ENCODE data around the gene MRPL19.

Gene MRPL19

GRCh38 chr2:75646583-75647425 lies at the start of gene MRPL19:
Gene MRPL19 (plus strand): TSS chr2:75646783. CDS start chr2:75646808, 25 bp downstream.
- DNase-seq: peak; percentile 69

DNA sequence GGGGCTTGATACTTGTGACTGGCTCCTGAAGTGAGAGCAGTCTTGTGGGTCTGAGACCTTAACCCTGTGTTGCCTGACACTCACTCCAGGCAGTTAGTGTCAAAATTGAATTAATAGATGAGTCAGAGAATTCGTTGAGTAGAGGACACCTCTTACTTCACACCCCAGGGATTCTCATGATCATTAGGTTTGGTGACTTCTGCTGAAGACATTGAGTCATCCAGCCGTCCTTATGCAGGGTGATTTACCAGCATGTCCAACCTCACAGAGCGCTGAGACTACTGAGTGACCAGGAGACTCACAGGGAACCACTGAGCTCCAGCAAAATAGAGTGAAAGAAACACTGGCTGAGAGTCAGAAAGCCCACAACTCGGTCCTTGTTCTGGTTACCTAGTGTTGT lies 49.8 kb upstream of the MRPL19 start:
- no peak for DNase-seq

- DNase-seq: no peak
Measured at GRCh38 chr2:75597949-75598348, 48.6 kb upstream of the MRPL19 start.

GRCh38 chr2:75598589-75599155 lies 47.9 kb upstream of the MRPL19 start:
- no peak for DNase-seq

DNA sequence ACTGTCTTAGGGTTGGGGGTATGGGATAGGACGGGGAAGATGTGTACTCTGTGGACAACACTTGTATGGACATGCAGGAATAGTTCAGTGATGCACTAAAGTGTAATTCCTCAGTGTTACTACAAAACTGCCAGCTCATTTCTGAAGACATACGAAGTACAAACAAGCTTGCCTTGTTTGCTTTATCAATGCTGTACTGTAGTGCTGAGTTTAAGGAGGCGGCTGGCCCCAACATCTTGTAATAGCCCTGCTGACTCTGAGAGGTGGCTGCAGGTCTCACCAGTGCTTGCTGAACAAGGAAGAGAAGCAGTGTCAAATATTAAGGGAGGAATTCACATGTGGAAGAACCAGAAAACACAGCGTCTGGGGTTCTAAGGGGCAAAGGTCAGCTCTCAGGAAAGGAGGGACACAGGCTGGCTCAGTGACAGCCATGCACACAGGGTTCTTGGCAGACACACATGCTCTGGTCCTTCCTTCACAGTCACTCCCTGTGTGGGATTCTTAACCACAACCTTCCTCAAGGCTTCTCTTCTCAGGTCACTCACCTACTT lies 46.0 kb upstream of the MRPL19 start:
- no peak for DNase-seq

- peak; percentile 58 for DNase-seq
Measured at GRCh38 chr2:75602724-75603342, 43.8 kb upstream of the MRPL19 start.

GRCh38 chr2:75603477-75603876 lies 43.1 kb upstream of the MRPL19 start:
- DNase-seq: no peak

DNA sequence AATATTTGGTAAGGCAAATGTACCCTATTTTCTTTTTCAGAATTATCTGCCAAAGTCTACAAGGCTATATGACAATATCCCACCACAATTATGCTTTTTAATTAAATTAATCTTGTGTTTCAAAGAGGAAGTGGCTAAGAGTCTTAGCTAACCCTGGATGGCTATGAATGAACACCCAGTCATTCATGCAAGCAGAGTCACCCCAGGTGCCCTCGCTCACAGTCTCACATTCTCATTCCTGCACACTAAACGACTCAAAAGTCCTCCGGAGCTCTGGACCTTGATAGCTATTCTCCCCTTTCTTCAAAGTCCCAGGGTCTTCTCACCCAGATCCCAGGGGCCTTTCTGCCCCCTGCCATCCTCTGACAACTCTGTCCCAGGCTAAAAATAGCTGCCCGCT lies 42.1 kb upstream of the MRPL19 start:
- no peak for DNase-seq

DNA sequence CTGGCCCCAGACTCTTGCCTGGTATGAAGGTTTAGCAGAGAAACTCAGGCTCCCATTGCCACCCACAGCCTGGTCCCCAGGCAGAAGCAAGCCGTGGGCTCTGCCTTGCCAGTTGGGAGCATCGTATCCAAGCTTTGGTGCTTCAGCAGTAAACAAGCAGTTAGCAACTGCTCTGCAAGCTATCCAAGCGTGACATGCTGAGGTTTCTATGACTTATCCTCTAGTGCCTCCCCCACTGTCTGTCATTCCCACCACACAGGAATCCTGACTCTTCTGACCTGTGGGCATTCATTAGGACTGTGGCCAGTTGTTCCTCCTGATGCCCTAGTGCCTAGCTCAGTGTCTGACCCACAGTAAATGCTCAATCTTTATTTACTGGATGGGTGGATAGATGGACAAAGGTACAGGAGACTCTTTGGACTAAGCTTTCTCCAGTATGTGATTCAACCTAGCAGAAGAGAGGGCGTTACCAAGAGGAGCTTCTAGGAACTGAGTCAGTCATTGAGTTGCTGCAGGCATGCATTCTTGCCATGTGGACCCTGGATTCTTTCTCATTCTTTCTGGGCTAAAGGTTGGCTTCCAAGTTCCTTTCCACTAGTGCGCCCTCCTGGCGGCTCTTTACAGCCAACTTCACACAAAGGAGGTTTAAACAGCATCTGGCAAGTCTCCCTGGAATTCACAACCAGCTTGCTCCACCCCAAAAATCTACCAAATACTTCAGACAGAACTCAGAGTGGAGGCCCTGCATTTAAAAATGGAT lies 40.6 kb upstream of the MRPL19 start:
- peak; percentile 76 for DNase-seq

DNA sequence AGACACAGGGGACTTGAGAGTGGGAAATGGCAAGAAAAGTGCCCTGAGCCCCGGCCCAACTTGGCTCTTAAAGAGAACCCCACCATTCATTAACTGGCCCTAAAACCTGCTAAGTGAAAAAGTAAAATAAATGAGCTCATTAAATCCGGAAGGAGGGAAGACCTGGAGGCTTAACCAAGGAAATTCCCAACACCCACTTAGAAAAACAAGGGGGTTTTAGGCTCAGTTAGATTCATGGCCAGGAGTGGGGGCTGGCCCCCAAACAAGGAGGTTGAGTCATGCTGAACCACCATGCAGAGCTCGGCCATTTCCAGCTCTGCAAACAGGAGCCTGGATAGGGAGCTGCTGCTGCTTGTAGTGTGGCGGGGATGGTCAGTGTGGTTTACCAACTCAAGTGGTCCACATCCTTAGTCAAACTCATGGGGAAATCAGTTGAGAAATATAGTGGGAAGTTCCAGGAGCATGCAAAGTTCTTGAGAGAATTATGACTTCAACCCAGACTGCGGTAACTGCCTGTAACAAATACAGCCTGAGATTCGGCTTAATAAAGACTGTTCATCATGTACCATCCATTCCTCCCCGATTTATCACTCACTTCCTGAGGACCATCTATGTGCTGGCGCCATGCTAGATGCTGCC lies 39.7 kb upstream of the MRPL19 start:
- no peak for DNase-seq

DNA sequence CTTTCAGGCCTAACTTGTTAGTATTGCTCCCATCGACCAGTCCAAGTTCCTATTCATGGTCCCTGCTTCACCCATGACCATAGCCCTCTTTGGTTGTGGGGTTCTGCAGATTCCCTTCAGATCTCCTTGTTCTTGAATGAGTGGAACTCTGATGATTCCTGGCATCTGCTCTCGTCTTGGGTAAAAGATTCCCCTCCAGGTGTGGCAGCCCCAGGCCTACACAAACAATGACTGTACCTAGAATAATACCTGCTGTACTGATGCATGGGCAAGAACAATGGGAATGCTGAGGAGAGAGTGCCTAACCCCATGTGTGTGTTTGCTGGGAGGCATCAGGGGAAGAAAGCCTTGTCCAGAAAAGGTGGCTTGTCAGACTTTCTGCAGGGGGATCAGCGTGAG lies 39.2 kb upstream of the MRPL19 start:
- DNase-seq: no peak

GRCh38 chr2:75607988-75608683 lies 38.4 kb upstream of the MRPL19 start:
- no peak for DNase-seq

DNA sequence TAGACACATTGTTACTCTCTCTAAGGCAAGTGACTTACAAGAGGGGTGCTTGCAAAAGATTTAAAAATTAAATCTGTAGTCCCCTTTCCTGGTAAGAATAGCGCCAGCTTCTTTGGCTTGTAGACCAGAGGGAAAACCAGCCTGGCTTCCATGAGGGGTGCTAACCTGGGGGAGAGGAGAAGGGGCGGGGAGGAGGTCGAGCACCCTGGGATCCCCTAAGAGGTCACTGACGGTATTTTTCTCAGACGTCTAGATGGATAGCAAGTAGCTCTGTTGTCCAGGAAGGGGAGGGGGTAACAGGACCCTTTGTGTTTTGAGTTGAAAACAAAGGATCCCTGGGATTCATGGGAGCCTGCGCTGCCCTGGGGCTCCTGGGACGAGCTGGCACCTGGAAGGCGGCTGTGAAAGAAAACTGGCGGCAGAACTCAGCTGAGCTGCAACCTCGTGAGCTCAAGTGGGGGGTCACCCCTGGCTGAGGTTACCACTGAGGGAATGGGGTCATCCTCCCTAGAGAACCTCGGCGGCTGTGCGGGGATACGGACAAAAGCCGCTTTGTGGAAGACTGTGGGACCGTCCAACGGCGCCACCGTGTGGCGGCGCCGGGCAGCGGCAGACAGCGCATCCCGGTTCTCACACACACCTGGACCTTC lies 37.8 kb upstream of the MRPL19 start:
- DNase-seq: peak; percentile 44

DNA sequence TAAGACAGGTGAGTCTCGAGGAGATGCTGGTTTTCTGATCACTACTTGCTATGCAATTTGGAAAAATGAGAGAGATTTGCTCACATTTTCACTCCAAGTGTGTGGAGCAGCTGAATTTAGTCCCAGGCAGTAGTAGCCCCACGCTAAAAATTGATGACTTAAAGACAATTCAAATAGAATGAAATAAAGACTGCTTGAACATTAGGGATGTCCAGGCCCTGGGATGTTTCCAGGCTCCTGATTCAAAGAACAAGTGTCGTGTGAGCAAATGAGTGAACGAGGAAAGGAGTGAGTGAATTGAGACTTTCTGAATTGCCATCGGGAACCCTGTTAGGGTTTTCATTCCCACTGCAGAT lies 37.3 kb upstream of the MRPL19 start:
- DNase-seq: no peak

DNA sequence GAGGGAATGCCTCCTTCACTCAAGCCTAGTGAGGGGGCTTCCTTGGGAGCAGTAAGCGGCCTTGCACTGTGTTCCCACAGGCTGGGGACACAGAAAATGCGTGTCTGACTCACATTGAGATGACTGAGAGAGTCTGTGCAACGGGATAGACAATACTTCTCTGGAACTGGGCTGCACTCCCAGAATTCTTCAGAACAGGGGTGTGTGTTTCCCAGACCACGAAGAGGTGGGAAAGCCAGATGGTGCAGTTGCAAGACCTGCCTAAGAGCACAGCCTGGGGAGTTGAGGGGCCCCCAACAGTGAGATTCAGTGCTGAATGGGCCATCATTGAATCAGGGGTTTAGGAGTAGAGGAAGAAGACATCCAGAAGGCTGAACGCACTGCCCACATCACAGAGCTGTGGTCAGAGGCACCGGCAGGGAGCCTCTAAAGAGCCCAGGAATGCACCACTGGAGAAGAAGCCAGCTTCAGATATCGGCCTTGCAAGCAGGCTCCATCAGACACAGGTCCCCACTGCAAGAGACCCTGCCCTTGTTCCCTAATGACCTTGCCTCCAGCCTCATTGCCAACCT lies 36.6 kb upstream of the MRPL19 start:
- DNase-seq: no peak

GRCh38 chr2:75610671-75611070 lies 35.9 kb upstream of the MRPL19 start:
- DNase-seq: no peak

DNA sequence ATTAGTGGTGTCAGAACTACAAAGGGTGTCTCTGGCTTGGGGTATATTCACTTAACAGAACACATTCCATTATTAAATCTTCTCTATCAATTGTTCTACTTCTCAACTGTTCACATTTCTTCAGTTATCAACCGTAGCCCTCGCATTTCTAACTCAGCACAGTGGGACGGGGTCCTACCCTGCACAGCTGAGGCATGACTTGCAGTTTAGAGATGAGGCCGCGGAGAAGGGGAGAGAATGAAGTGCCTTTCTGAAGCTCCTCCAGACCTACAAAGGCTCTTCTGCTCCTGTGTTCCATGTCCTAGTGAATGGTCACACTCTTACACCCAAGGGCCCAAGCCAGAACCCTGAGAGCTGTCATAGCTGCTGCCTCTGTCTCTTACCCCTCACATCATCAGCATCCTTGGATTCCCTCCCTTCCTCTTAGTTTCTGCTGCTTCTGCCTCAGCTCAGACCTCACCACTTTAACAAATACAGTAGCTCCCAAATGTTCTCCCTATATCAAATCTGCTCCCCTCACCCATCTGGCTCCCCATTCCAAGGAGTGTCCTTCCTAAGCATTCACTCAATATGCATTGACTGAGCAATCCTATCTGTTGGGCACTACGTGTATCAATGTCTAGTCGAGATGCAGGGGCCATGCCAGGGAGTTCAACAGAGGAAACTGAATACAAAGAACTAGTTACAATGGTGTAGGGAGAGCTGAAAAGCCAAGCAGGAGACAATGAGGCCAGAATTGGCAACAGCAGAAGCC lies 34.3 kb upstream of the MRPL19 start:
- DNase-seq: no peak

GRCh38 chr2:75612862-75613243 lies 33.7 kb upstream of the MRPL19 start:
- DNase-seq: no peak

DNA sequence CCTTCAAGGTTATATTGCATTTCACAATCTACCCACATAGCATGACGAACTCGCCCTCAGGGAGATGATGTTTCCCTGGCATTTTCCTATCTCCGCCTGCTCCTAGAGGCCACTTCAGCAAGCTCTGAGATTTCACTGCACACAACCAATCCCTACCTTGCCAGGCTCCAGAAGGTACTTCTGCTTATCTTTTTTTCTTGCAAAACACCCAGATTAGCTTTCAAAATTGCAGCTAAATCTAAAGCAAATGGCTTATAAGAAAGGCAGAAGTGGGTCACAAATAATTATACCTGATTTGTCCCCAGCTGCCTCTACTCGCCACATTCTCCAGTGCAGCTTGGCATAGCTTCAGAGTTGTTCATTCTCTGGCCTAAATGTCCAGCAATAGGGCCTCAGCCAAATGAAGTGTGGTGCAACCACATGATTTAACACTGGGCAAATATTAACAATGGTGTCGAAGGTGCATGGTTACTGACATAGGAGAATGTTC lies 32.4 kb upstream of the MRPL19 start:
- DNase-seq: peak; percentile 26

DNA sequence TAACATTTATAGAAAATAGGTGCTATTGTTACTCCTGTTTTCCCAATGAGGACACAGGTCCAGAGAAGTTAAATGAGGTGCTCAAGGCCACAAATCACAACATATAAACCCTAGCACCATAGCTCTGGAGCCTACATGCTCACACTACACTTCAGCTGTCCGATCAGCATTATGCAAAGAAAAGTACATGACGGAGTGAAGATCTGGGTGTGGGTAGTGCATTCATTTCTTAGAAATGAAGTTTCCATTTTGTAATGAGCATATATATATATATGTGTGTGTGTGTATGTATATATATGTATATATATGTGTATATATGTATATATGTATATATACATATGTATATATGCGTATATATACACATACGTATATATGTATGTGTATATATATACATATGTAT lies 30.2 kb upstream of the MRPL19 start:
- no peak for DNase-seq
